ENCODE results near the gene ZNF629.
A peak's percentile ranks its signal among the peaks of the same experiment; 100 is the strongest.

The ZNF629 gene

DNA sequence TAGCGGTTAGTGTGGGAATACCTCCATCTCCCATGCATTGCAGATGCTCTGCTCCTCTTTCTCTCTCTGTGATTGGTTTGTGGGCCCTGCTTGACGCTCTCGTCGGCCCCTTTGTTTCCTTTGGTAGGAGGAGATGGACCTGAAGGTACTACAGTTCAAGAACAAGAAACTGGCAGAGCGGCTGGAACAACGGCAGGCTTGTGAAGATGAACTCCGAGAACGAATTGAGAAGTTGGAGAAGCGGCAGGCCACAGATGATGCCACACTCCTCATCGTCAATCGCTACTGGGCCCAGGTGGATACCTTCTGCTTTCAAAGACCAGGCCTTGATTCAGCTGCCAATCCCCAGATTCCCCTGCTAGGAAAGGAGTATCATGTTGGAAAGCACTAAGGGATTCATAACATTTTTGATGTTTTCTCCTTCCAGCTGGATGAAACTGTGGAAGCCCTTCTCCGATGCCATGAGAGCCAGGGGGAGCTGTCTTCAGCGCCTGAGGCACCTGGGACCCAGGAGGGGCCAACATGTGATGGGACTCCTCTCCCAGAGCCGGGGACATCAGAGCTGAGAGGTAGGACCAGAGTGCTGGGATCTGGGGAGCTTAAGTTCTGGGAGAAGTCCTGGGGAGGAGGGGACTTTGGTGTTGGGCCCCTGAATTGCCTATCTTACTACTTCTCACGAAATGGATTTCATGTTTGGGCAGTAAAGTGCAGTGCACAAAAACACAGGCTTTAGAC is 23.8 kb downstream of the ZNF629 start:
- TF ChIP-seq, protein P1, sequence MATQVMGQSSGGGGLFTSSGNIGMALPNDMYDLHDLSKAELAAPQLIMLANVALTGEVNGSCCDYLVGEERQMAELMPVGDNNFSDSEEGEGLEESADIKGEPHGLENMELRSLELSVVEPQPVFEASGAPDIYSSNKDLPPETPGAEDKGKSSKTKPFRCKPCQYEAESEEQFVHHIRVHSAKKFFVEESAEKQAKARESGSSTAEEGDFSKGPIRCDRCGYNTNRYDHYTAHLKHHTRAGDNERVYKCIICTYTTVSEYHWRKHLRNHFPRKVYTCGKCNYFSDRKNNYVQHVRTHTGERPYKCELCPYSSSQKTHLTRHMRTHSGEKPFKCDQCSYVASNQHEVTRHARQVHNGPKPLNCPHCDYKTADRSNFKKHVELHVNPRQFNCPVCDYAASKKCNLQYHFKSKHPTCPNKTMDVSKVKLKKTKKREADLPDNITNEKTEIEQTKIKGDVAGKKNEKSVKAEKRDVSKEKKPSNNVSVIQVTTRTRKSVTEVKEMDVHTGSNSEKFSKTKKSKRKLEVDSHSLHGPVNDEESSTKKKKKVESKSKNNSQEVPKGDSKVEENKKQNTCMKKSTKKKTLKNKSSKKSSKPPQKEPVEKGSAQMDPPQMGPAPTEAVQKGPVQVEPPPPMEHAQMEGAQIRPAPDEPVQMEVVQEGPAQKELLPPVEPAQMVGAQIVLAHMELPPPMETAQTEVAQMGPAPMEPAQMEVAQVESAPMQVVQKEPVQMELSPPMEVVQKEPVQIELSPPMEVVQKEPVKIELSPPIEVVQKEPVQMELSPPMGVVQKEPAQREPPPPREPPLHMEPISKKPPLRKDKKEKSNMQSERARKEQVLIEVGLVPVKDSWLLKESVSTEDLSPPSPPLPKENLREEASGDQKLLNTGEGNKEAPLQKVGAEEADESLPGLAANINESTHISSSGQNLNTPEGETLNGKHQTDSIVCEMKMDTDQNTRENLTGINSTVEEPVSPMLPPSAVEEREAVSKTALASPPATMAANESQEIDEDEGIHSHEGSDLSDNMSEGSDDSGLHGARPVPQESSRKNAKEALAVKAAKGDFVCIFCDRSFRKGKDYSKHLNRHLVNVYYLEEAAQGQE (IDR thresholded peaks at IDR 0.05; ENCODE audit: insufficient read depth in 1 of 2, low read depth in 2 of 2, low read length in 2 of 2) = no peak
- TF ChIP-seq TAF1 (IDR thresholded peaks at IDR 0.05; ENCODE audit: borderline replicate concordance, insufficient read depth, low read length) = no peak
- TF ChIP-seq SIN3A (IDR thresholded peaks at IDR 0.05; ENCODE audit: borderline replicate concordance, insufficient read depth, low read length) = no peak
- no peak for TF ChIP-seq FOXP2 (optimal IDR thresholded peaks at IDR 0.05; ENCODE audit: borderline replicate concordance, extremely low read depth, extremely low read length, insufficient read depth)
- TF ChIP-seq POLR2AphosphoS5 (IDR thresholded peaks at IDR 0.05; ENCODE audit: low read depth, low read length) = no peak

DNA sequence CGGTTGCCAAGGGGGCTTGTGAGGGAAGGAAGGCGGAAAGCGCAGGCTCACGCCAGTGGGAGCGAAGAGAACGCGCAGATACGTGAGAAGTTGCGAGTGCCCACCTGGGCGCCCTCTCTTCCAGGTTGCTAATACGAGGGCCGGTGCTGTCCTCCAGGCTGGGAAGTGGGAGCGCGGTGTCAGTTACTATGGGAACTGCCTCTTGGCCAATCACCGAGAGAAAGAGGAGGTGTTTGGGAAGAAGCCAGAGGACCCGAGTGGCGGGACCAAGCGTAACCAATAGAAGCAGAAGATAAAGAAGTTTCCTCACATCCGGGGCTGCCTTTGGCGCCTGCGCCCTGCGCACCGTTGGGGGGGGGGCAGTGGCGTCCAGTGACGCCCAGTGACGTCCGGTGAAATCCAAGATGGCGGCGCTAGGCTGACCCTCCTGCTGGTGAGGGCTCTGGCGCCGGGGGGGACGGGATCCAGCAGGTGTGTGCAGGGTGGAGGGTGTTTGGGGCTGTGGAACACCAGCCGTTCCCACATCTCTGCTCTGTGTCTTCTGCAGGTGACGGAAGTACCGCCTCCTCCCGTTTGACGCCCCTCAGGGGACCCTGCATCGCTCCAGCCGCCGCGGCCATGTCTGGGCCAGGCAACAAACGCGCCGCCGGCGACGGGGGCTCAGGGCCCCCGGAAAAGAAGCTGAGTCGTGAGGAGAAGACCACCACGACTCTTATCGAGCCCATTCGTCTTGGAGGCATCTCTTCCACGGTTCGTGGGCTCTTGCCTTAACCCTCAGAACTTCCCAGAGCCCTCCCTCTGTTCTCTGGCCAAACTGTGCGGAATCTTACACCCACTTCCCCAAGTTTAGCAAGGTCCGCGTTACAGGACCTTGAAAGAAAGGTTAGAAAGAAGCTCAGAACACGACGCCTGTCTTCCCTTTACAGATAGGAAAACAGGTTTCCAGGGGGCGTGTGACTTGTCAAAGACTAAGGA is 24.8 kb downstream of the ZNF629 start, which contains the start of the genes CFAP119 and RNF40:
TSS of gene CFAP119 (minus strand) at position 135 of the 975 bp plus-strand sequence. CDS start 314 bp downstream, outside the sequence.
TSS of gene RNF40 (plus strand) at position 395 of the 975 bp plus-strand sequence. CDS start at position 619, 224 bp downstream.
- TF ChIP-seq FOXP2 (optimal IDR thresholded peaks at IDR 0.05; ENCODE audit: borderline replicate concordance, extremely low read depth, extremely low read length, insufficient read depth) (peak; percentile 53), POLR2AphosphoS5 (IDR thresholded peaks at IDR 0.05; ENCODE audit: low read depth, low read length) (peak; percentile 86), TAF1 (IDR thresholded peaks at IDR 0.05; ENCODE audit: borderline replicate concordance, insufficient read depth, low read length) (peak; percentile 95), SIN3A (IDR thresholded peaks at IDR 0.05; ENCODE audit: borderline replicate concordance, insufficient read depth, low read length) (peak; percentile 97)
- TF ChIP-seq, protein P1 (IDR thresholded peaks at IDR 0.05; ENCODE audit: insufficient read depth in 1 of 2, low read depth in 2 of 2, low read length in 2 of 2) = peak in 1 of 2 experiments; percentile 18; a peak in 1 of 4 replicates

DNA sequence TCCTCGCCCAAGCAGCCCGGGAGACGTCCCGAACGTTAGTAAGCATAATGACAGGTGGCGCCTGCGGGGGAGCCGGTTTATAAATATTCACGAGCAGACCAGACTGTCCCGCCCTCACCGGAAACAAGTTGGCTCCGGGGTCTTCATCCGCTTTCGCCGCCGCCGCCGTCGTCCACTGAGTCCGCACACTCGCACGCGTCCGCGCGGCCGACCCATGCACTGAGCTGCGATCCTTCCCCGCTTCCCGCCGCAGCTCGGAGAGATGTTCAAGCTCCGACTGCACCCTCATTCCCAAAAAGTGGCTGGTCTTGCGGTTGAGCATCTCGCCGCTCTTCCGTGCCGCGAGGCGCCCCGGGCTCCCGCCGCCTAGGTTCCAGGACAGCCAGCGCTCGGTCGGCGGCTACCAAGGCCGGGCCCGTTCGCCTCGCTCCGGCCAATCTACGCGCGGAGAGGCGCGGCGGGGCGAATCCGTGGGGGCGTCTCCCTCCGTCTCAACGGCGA is 25.5 kb downstream of the ZNF629 start:
- TF ChIP-seq, protein P1 (IDR thresholded peaks at IDR 0.05; ENCODE audit: insufficient read depth in 1 of 2, low read depth in 2 of 2, low read length in 2 of 2) = no peak
- TF ChIP-seq SIN3A (IDR thresholded peaks at IDR 0.05; ENCODE audit: borderline replicate concordance, insufficient read depth, low read length) (peak; percentile 50; the same call in 1 of the 2 replicates), FOXP2 (optimal IDR thresholded peaks at IDR 0.05; ENCODE audit: borderline replicate concordance, extremely low read depth, extremely low read length, insufficient read depth) (no peak), TAF1 (IDR thresholded peaks at IDR 0.05; ENCODE audit: borderline replicate concordance, insufficient read depth, low read length) (no peak), POLR2AphosphoS5 (IDR thresholded peaks at IDR 0.05; ENCODE audit: low read depth, low read length) (0 out of 2 replicates have a peak, but pooled peaks have one; percentile 37)

DNA sequence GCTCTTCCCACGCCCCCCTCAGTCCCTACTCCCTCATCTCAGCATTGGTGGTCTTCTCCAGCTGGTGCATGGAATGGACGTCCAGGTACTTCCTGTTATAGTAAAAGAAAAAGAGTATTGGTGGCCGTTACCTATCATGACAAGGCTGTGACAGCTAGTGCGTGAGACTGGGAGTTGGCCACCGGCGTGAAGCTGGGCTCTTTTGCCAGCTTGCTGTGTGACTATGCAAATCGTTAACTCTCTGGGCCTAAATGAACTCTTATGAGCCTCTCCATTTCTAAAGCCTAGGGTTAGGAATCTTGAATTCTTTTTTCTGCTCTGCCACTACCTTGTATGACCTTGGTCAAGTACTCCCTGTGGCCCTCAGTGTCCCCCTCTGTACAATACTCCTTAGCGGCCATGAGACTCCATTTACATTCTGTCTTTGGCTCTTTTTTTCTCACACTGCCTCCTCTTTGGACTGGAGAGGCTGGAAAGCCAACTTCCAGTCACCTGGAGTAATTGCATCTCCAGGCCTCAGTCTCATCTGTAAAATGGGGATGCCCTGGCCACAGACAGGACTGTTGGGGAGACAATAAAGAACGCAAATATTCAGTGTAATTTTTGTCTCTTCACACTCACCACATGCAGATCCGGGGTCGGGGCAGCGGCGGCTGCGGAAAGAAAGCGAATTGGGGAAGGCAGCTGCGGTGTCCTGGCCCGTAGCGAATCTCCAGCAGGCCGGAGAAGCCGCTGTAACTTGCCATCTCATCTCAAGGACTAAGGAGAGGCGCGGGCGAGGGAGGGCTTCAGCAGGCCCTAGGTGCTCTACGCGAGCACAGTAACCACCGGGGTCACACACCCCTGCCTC is 26.2 kb downstream of the ZNF629 start:
- no peak for TF ChIP-seq POLR2AphosphoS5 (IDR thresholded peaks at IDR 0.05; ENCODE audit: low read depth, low read length)
- no peak for TF ChIP-seq TAF1 (IDR thresholded peaks at IDR 0.05; ENCODE audit: borderline replicate concordance, insufficient read depth, low read length)
- no peak for TF ChIP-seq FOXP2 (optimal IDR thresholded peaks at IDR 0.05; ENCODE audit: borderline replicate concordance, extremely low read depth, extremely low read length, insufficient read depth)
- TF ChIP-seq, protein P1 (IDR thresholded peaks at IDR 0.05; ENCODE audit: insufficient read depth in 1 of 2, low read depth in 2 of 2, low read length in 2 of 2) = no peak
- no peak for TF ChIP-seq SIN3A (IDR thresholded peaks at IDR 0.05; ENCODE audit: borderline replicate concordance, insufficient read depth, low read length)

All from PFSK-1 (cell line).